CD4-positive, alpha-beta T cell (primary cell): ENCODE data around the gene ARIH2. TPM values are rescaled to one million over a fixed set of nuclear protein-coding genes. Genes with fewer than 3 reads are reported as not detected.

Experiments used
- ATAC-seq: fragments of 200-7000 bp; cut with Tn5 transposase; one replicate; pipeline ENCODE4 v1.10.0; 2022; ENCODE audit warnings: mild to moderate bottlenecking; ENCODE audit not compliant: poor library complexity
- CTCF ChIA-PET: fragments of 350-600 bp; sonication (Branson Sonifier 250); formaldehyde crosslinking; loops from one replicate; lab custom pipeline; 2021; ENCODE audit warnings: antibody characterized with exemption, inconsistent platforms; lab: Charles Lee
- POLR2A ChIA-PET: fragments of 350-600 bp; sonication (Branson Sonifier 250); formaldehyde crosslinking; loops from one replicate; lab custom pipeline; 2021; ENCODE audit warnings: antibody characterized with exemption, inconsistent platforms; lab: Charles Lee
- DNase-seq, 14 experiments: peaks; one replicate each; pipeline ENCODE4 v3.0.0-alpha.2; 2013 to 2020; ENCODE audit warnings: mixed read lengths in 2 of 14
- H3K27ac ChIP-seq, 2 donors: one replicate each; pipeline versions ENCODE4 v1.5.1 to v1.7.0; 2013; ENCODE audit warnings: low read length in 2 of 2, low read depth in 1 of 2, mild to moderate bottlenecking in 1 of 2
- H3K27me3 ChIP-seq, 2 experiments: 1 replicate in 1 of 2; 2 replicates in 1 of 2; pipeline versions ENCODE4 v1.6.1 to v1.7.0; 2013; ENCODE audit warnings: low read length in 2 of 2, control low read depth in 1 of 2, mild to moderate bottlenecking in 1 of 2, moderate library complexity in 1 of 2; ENCODE audit not compliant: insufficient read depth in 2 of 2, control insufficient read depth in 1 of 2
- H3K36me3 ChIP-seq: one replicate; pipeline ENCODE4 v1.6.1; 2013; ENCODE audit warnings: low read length, control low read depth; ENCODE audit not compliant: insufficient read depth
- H3K4me1 ChIP-seq: one replicate; pipeline ENCODE4 v1.6.1; 2013; ENCODE audit warnings: low read length, control low read depth; ENCODE audit not compliant: insufficient read depth
- H3K4me3 ChIP-seq: one replicate; pipeline ENCODE4 v1.5.1; 2013; ENCODE audit warnings: mild to moderate bottlenecking, low read length, moderate library complexity
- H3K9me3 ChIP-seq, 2 experiments: 1 replicate in 1 of 2; 2 replicates in 1 of 2; pipeline versions ENCODE4 v1.6.1 to v1.7.0; 2013; ENCODE audit warnings: low read length in 2 of 2, mild to moderate bottlenecking in 2 of 2, control low read depth in 1 of 2, moderate library complexity in 1 of 2; ENCODE audit not compliant: control insufficient read depth in 1 of 2, insufficient read depth in 1 of 2
- H3K27ac Mint-ChIP-seq: one replicate; pipeline ENCODE4 v1.8.0; 2020; ENCODE audit warnings: mixed read lengths
- H3K27me3 Mint-ChIP-seq: one replicate; pipeline ENCODE4 v1.8.0; 2021; ENCODE audit warnings: mixed read lengths
- H3K36me3 Mint-ChIP-seq: one replicate; pipeline ENCODE4 v1.8.0; 2021; ENCODE audit warnings: low read depth, mixed read lengths
- H3K4me1 Mint-ChIP-seq: one replicate; pipeline ENCODE4 v1.8.0; 2021; ENCODE audit warnings: low read depth, mixed read lengths
- H3K4me3 Mint-ChIP-seq: one replicate; pipeline ENCODE4 v1.8.0; 2020; ENCODE audit warnings: mild to moderate bottlenecking, mixed read lengths
- H3K9me3 Mint-ChIP-seq: one replicate; pipeline ENCODE4 v1.8.0; 2020; ENCODE audit warnings: mixed read lengths
- intact Hi-C, 2 experiments: fragments of 100-400 bp; cut with DNase I in 1 of 2; cut with micrococcal nuclease in 1 of 2; formaldehyde crosslinking; loops; one replicate each; pipeline versions ENCODE4 v1.15.1 to v1.9.0; 2023 to 2025; cut with DNase I, micrococcal nuclease
- total RNA-seq, 174 experiments: library from RNA in 2 of 174; stranded (reverse) in 2 of 174; gene quantifications; one replicate each; pipeline ENCODE4 v1.2.3 and lab custom pipeline; 2021 to 2026
- TF ChIP-seq, protein P1 (sequence below): fragments of 200-600 bp; IDR thresholded peaks from one replicate; pipeline ENCODE4 v1.8.0; 2022; ENCODE audit warnings: antibody characterized with exemption, mild to moderate bottlenecking

The ARIH2 gene
- total RNA-seq, 2 experiments from 2014 or later: 182 TPM

DNA sequence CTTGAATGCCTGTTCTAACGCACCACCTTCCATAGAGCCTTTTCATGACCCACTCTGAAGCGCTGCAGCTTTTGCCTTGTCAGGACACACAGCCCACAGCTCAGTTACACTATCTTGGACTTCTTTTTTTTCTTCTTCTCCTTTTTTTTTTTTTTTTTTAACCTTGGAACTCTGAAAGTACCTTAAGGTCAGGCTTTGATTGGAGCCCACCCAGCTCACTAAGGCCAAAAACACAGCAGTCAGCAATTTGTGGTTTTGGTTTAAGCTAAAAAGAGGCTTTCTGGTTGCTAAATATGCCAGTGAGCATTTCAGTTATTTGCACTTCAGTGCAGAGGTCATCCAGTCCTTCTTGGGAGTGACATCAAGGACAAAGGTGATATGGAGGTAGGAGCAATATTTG lies 21.7 kb upstream of the ARIH2 start:
- Histone ChIP-seq H3K4me3 (no peak overlapping the region), H3K4me1 (peaks cover 51% of the 10 kb centered on the region), H3K27ac (no peak overlapping the region), H3K9me3 (no peaks in the 10 kb centered on the region), H3K36me3 (peaks cover 6% of the 10 kb centered on the region), H3K27me3 (no peaks in the 10 kb centered on the region)
- intact Hi-C loops: loop anchor here (5.0 kb wide), 4 partner anchors 35 to 805 kb away; partner anchors contain the start of gene PRKAR2A (in 2 of the 2)
- no peaks in the 10 kb centered on the region for H3K27me3 Mint-ChIP-seq
- H3K27ac Mint-ChIP-seq: peak overlapping the region; percentile 78
- TF ChIP-seq, protein P1, sequence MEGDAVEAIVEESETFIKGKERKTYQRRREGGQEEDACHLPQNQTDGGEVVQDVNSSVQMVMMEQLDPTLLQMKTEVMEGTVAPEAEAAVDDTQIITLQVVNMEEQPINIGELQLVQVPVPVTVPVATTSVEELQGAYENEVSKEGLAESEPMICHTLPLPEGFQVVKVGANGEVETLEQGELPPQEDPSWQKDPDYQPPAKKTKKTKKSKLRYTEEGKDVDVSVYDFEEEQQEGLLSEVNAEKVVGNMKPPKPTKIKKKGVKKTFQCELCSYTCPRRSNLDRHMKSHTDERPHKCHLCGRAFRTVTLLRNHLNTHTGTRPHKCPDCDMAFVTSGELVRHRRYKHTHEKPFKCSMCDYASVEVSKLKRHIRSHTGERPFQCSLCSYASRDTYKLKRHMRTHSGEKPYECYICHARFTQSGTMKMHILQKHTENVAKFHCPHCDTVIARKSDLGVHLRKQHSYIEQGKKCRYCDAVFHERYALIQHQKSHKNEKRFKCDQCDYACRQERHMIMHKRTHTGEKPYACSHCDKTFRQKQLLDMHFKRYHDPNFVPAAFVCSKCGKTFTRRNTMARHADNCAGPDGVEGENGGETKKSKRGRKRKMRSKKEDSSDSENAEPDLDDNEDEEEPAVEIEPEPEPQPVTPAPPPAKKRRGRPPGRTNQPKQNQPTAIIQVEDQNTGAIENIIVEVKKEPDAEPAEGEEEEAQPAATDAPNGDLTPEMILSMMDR: no peak
- CTCF ChIA-PET: interaction anchor here (3.0 kb wide), 1 partner anchor 22 kb away, joined by 21 read pairs; the partner anchor contains the start of gene ARIH2
- H3K36me3 Mint-ChIP-seq: peaks cover 15% of the 10 kb centered on the region
- H3K9me3 Mint-ChIP-seq: no peaks in the 10 kb centered on the region
- DNase-seq (no peak), ATAC-seq (no peak)
- peaks cover 45% of the 10 kb centered on the region for H3K4me1 Mint-ChIP-seq
- POLR2A ChIA-PET: interaction anchor here (2.8 to 4.1 kb wide), 2 partner anchors 21 to 85 kb away, joined by 11 to 68 read pairs; partner anchors contain the start of gene ARIH2
- H3K4me3 Mint-ChIP-seq: peak overlapping the region; percentile 63

DNA sequence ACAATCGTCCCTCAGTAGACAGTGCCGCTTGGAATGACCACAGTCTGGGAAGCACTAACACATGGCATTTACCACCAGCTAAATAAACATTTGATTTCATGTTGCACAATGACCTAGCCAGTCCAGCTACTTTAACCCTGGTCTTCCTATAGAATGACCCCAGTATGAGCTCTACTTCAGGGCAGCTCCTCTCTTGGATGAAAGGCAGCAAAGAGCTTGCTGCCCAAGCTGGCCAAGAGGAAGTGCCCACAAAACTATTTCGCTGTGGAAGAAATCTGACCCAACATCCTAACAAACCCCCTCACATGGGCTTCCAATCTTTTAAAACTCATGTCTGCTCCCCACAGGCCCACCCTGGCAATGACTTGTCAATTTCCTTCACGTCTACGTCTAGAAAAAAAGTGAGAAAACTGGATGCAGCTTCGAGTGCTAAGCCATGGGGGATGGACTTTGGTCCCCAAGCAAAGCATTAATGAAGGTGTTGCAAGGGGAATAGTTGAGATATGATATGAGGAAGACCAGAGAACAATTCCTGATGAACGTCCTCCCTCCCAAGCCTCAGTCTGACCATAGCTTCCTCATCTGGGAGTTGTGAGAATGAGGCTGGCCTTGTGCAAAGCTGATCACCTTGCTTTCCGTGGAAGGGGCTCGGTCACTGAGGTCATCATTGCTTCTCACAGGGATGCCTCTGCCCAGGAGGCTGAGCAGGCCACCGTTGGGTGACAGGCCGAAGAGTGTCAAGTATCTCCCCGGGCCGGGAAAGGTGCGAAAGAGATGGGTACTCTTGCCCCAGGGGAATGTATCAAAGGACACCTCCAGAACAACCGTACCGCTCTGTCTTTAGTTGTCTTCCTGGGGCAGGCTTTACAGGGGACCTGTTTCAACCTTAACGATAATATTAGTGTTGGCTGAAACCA lies 20.9 kb upstream of the ARIH2 start:
- ATAC-seq (no peak), DNase-seq (peak in 3 of 14 experiments; percentile 15 to 27 (median 24))
- peak overlapping the region; percentile 92 for H3K4me3 ChIP-seq
- H3K27me3 Mint-ChIP-seq: no peaks in the 10 kb centered on the region
- POLR2A ChIA-PET: interaction anchor here (0.6 to 4.1 kb wide), 12 partner anchors 21 to 597 kb away, joined by 3 to 68 read pairs (median 6); partner anchors contain the start of genes ARIH2, IP6K2, NME6 and PRKAR2A
- H3K27ac ChIP-seq: peak overlapping the region; percentile 71 to 84
- no peaks in the 10 kb centered on the region for H3K9me3 ChIP-seq
- peak overlapping the region; percentile 95 for H3K4me3 Mint-ChIP-seq
- H3K4me1 ChIP-seq: peaks cover 51% of the 10 kb centered on the region
- H3K4me1 Mint-ChIP-seq: peaks cover 40% of the 10 kb centered on the region
- CTCF ChIA-PET: interaction anchor here (0.9 to 3.0 kb wide), 2 partner anchors 21 to 262 kb away, joined by 3 to 21 read pairs; partner anchors contain the start of genes ARIH2 and SLC26A6
- intact Hi-C loops: loop anchor here (1.0 to 5.0 kb wide), 7 partner anchors 21 to 805 kb away; partner anchors contain the start of genes PRKAR2A (in 2 of the 2) and ARIH2 (in 1 of the 2)
- H3K9me3 Mint-ChIP-seq: no peaks in the 10 kb centered on the region
- H3K36me3 ChIP-seq: no peaks in the 10 kb centered on the region
- no peaks in the 10 kb centered on the region for H3K27me3 ChIP-seq
- peaks cover 8% of the 10 kb centered on the region for H3K36me3 Mint-ChIP-seq
- peak overlapping the region; percentile 78 for H3K27ac Mint-ChIP-seq
- TF ChIP-seq, protein P1: no peak
